GM18505 (cell line): ENCODE data around the gene KRT8.
"Not testable (repeated sequence)": the region's sequence is repeated elsewhere in the genome, so short reads cannot be mapped to it uniquely, and the experiment has no call there.

ENCODE experiments used
- ATAC-seq: cut with Tn5 transposase; IDR thresholded peaks from one replicate; pipeline ENCODE4 v1.9.1; 2021; ENCODE audit not compliant: unreplicated experiment
- POLR2A ChIP-seq: IDR thresholded peaks from 4 replicates; pipeline ENCODE4 v1.6.1; 2011; ENCODE audit warnings: borderline replicate concordance; ENCODE audit not compliant: insufficient read depth, insufficient read length; ENCODE audit errors: extremely low read depth

Gene KRT8

DNA sequence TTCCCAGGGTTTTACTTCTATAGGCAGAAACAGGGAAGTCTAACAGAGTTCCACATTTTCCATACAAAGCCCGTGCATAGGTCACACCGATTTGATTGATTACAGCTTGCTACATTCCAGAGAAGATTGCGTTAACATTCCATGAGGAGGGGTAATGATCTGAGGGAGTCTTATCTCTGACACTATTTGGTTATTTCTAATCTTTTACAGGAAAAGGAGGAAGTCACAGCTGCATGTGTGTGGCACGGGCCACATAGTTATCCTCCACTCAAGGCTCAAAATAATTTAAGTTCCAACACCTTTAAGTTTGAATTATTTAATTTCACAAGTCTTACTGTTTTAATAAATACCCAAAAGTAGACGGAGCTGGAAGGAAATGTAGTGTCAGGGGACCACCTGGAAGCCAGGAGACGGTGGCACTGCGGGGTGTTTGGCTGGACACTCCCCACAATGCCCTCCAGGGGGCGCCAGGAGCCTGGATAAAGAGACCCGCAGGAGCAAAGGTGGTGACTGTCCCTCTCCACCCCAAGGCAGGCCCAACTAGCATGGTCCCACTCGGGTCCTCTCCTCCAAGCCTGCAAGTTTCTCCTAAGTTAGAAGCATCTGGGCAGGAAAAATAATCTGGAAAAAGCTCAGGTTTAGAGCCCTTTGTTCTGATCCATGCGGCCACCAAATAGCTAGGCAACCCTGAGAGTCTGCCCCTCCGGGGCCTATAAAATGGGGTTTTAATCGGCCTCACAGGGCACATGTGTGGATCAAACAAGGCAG, 20.2 kb downstream of the KRT8 start:
- peak; percentile 53 for ATAC-seq
- TF ChIP-seq POLR2A = no peak

DNA sequence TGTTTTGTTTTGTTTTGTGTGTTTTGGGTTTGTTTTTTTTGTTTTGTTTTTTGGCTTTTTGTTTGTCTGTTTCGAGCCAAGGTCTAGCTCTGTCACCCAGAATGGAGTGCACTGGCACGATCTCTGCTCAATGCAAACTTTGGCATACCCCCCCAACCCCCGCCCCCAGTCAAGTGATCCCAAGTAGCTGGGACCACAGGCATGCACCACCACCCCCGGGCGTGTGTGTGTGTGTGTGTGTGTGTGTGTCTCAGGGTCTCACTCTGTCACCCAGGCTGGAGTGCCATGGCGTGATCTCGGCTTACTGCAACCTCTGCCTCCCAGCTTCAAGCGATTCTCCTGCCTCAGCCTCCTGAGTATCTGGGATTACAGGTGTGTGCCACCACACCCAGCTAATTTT, 24.4 kb downstream of the KRT8 start:
- not testable (repeated sequence) for ATAC-seq

DNA sequence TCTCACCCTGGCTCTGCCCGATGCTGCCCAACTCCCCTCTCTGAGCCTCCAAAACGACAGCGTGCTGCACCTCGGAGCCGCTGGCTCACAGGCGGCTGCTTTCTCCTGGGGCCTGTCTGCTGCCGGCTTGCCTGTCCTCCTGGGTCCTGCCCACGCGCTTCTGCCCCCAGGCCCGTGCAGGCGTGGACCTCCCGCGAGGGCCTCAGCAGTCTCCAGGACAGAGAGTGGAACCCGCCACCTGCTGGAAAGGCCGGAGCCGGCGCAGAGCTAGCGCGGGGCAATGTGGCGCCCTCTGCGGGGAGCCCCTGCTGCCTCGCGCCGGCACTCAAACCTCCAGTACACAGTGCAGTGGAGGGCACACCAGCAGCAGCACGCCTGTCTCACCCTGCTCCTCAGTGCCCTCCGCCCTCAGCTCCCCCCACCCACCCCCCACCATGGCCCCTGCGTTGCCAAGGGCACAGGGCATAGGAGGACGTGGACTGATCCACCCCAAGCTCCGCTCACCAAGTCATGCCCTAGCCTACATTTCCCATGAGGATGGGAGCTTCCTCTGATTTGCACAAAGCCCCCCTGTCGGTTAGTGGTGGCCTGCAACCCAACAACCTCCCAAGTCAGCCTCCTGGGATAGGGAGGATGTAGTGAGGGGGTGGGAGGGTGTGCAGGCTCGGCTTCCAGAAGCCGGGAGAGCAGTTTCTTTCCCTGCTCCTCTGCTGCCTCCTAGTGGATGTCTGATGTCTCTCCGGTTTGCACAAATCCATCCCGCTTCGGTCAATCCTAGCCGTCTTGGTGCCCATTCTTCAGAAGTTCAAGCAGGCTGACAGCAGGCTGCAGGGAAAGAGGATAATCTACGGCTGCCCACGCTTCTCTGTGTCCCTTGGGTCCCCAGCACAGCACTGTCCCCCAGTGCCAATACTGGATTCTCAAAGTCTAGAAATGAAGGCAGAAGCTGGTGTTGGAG, 25.2 kb downstream of the KRT8 start:
- TF ChIP-seq POLR2A = no peak
- no peak for ATAC-seq

DNA sequence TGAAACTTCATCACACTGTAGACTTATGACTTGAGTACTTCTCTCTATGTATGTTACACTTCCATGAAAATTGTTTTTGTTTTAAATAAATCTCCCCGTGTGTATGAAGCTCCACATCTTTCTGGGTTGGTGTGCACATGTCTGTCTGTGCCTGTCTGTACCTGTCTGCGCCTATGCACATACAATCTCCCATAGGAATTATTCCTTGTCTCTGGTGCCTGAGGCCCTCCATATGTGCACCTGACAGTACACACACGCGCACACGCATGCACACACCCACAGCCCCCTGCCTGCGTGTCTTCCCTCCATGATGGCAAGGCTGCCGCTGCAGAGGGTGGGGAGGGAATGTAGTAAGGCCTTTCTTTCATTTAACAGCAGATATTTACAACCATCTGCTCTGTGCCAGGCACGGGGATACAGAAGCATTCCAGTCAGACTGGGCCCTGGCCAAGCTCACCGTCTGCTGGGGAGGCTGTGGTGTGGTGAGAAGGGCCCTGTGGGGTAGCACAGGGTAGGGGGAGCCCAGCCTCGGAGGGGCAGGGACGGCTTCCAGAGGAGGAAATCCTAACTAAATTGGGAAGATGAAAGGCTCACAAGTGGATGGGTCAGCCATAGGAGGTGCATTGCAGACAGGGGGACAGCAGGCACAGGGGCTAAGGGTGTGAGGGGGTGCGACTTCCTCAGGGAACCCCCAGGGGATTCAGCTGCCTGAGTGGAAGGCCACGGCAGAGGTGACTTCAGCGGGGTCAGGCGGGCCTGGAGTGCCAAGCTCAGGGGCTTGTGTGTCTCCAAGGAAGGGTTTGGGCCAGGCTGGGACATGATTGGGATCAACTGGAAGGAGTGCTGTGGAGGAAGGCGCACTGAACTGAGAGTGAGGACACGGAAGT, 26.1 kb downstream of the KRT8 start:
- no peak for ATAC-seq
- no peak for TF ChIP-seq POLR2A

- no peak for ATAC-seq
- TF ChIP-seq POLR2A = no peak
Observed at GRCh38 chr12:52877242-52877641, 27.6 kb downstream of the KRT8 start.

- no peak for TF ChIP-seq POLR2A
- ATAC-seq = no peak
Observed at GRCh38 chr12:52876372-52876771, 28.5 kb downstream of the KRT8 start.

DNA sequence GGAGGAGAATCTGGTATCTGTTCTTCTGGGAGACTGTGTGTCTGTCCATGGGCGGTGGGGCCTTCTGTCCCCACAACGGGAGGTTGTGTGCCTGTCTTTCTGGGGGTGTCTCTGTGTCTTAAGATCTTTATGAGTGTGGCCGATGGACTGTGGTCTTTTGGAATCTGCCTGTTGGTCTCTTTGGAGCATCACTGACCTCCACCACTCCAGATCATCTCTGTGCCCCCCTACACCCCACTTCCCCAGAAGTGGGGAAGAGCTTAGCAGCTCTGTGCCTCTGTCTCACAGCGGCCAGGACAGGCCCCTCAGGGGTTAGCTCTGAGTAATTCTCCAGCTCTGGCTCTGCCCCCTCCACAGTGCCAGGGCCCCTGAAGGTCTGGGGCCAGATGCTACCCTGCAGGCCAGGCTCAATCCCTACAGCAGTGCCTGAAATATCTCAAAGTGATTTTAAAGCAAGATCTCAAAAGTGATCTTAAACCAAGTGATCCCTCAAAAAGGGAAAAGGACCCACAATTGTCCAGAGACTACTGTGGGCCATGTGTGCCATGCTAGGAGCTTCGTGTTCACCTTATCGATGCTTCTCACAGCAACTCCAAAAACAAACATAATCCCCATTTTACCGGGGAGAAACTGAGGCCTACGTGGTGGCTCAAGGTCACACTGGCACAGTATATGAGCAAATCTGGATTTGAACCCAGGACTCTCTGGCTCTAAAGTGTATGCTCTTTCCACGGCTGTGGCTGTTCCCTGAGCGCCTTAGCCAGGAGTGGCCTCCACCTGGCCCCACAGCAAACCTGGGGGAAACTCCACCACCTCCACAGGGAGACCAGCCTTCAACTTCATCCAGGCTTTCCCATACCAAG, 30.1 kb downstream of the KRT8 start:
- TF ChIP-seq POLR2A = no peak
- no peak for ATAC-seq

DNA sequence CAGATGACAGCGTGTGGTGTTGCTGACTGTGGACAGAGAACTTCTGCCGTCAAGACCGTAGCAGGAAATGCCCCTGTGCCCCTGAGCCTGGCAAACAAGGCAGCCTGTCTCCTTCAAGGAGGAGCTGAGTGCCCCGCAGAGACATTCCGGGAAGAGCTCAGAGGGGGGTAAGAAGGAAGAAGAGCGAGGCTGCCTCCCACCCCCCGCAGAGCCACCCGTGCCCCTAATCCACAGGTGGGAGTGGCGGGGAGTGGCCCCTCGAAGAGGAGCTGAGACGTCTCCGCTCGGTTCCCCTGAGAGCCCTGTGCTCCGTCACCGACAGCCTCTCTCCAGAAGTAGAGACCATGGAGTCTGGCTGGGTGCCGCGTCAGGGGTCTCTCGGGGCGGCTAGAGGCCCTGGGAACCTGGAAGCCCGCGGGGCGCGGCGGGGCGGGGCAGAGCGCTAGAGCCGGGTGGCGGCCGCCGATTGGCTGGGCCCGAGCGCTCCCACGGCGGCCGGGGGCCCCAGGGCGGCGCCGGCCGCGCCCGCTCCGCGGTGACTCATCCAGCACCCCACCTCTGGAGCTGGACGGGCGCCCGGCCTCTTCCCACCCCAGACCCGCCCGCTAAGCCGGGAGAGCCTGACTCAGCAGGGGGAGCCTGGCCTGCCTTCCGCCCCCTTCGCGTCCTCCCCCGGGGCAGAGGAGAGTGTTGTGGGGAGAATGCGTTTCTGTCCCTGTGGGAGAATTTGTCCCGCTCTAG, 30.9 kb downstream of the KRT8 start:
- no peak for ATAC-seq
- no peak for TF ChIP-seq POLR2A

GRCh38 chr12:52873513-52873831, 31.4 kb downstream of the KRT8 start:
- ATAC-seq = no peak
- TF ChIP-seq POLR2A = no peak

DNA sequence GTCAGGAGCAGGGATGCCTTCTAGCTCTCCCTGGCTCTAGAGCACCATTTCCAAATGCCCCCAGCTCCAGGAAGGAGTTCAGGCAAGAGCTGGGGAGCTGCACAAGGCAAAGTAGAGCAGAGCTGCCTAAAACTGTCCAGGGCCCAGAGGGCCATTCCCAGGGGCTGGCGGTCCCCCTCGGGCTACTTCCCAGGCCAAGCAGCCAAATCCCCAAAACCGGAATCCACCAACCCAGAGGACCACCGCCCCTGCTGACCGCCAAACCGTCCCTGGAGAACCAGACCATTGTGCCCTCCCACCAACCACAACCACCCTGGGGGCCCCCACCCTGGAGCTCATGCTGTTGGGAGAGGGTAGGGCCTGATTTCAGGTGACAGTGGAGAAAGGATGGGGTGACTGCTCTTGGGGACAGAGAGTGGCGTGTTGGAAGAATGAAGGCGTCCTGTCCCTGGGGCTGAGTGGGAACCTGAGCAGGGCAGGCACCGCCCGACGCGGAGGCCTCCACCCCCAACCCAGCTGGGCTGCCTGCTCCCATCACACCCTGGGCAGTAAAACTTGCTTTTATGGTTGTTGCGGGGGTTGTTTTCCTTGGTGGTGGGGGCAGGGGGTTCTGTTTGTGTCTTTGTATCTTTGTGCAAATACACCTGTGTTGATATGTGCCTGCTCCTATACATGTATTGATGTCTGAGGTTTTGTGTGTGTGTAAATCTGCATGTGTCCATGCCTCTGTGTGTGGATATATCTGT, 32.1 kb downstream of the KRT8 start:
- ATAC-seq = no peak
- no peak for TF ChIP-seq POLR2A

DNA sequence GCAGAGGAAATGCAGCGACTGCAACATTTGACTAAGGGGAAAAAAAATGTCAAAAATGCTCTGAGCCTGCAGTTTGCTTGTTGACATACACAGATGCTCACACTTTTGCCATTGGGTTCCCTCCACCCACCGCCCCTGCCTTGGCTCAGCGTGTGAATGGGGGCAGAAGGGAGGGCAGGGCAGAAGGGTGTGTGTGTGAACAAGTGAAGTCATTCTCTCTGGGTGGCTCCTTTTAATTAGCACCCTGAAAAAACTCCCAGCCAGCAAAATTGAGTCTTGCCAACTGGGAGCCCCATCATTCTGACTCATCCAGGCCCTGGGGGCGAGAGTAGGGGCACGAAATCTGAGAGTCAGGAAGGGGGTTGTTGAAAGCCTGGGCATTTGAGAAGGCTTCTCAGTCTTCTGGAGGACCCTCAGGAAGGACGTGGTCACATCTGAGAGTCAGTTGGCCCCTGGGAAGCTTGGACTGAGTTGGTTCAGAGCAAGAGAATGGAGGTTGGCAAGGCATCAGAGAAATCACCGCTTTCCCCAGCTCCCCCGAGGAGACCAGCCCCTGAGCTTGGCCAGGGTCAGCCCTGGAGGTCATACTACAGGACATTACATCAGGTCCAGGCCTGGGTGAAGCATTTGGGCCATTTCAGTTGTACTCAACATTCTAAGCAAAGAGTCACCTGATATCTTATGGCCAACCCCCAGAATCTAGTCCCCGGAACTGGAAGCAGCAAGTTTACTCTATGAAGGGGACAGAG, 33.4 kb downstream of the KRT8 start:
- no peak for ATAC-seq
- TF ChIP-seq POLR2A = no peak
